Sciatic nerve (tissue), 2 donors: Measurements from ENCODE around the gene PTPN2. TPM values are rescaled to one million over a fixed set of nuclear protein-coding genes. Genes with fewer than 3 reads are reported as not detected.
"Not testable (repeated sequence)": the region's sequence is repeated elsewhere in the genome, so short reads cannot be mapped to it uniquely, and the experiment has no call there.

Experiments
- ATAC-seq: fragments of 200-7000 bp; cut with Tn5 transposase; one replicate; pipeline ENCODE4 v1.9.1; 2020; ENCODE audit warnings: mild to moderate bottlenecking, moderate library complexity
- DNase-seq: peaks from one replicate; pipeline ENCODE4 v3.0.0-alpha.2; 2020; ENCODE audit warnings: low spot score
- intact Hi-C: fragments of 100-400 bp; cut with DNase I; formaldehyde crosslinking; loops from one replicate; pipeline ENCODE4 v1.14.2; 2022
- total RNA-seq: library from RNA; stranded (reverse); fragmentation: NEBNext Ultra II Directional; extraction: Animal tissue kit (Norgen Biotek cat#: 25700); gene quantifications from one replicate; pipeline ENCODE4 v1.2.1, GENCODE V29; 2021
- donor health status: DM: no; HTN: no; CAD: no.
- donor health status: DM: no; HTN: no; CAD: no.

Gene PTPN2
- total RNA-seq, 1 donor from 2014 or later, result 44.0 TPM

- DNase-seq, result no peak
- intact Hi-C loops, result no loop called here
- no peak for ATAC-seq
Measured at GRCh38 chr18:12765126-12765525, 118.9 kb downstream of the PTPN2 start.

- intact Hi-C loops, ATAC-seq, DNase-seq: not testable (repeated sequence)
Measured at GRCh38 chr18:12758566-12758965, 125.5 kb downstream of the PTPN2 start.

GRCh38 chr18:12756619-12757239 is 127.3 kb downstream of the PTPN2 start:
- ATAC-seq, DNase-seq, intact Hi-C loops: not testable (repeated sequence)

- DNase-seq, ATAC-seq, intact Hi-C loops: not testable (repeated sequence)
Measured at GRCh38 chr18:12755606-12756005, 128.4 kb downstream of the PTPN2 start.

GRCh38 chr18:12754511-12754910 is 129.5 kb downstream of the PTPN2 start:
- intact Hi-C loops, result no loop called here
- no peak for DNase-seq
- ATAC-seq, result no peak

- ATAC-seq (no peak), DNase-seq (peak; percentile 31)
- intact Hi-C loops, result no loop called here
Measured at GRCh38 chr18:12751891-12752290, 132.1 kb downstream of the PTPN2 start.

- ATAC-seq (no peak), DNase-seq (peak; percentile 8)
- intact Hi-C loops, result no loop called here
Measured at GRCh38 chr18:12751503-12751884, 132.5 kb downstream of the PTPN2 start.

GRCh38 chr18:12750715-12751502 is 133.1 kb downstream of the PTPN2 start:
- DNase-seq (peak; percentile 51), ATAC-seq (no peak)
- intact Hi-C loops, result no loop called here

- intact Hi-C loops, result no loop called here
- DNase-seq (peak; percentile 9), ATAC-seq (no peak)
Measured at GRCh38 chr18:12750076-12750714, 133.8 kb downstream of the PTPN2 start.

GRCh38 chr18:12749121-12749520 is 134.9 kb downstream of the PTPN2 start:
- ATAC-seq, result no peak
- DNase-seq, result no peak
- intact Hi-C loops, result no loop called here

GRCh38 chr18:12748671-12749070 is 135.4 kb downstream of the PTPN2 start:
- intact Hi-C loops, result no loop called here
- ATAC-seq (no peak), DNase-seq (no peak)

GRCh38 chr18:12747530-12748315 is 136.3 kb downstream of the PTPN2 start:
- ATAC-seq (no peak), DNase-seq (no peak)
- intact Hi-C loops, result no loop called here

- no peak for ATAC-seq
Measured at GRCh38 chr18:12745095-12745795, 138.8 kb downstream of the PTPN2 start.

GRCh38 chr18:12744103-12744502 is 139.9 kb downstream of the PTPN2 start:
- intact Hi-C loops, result no loop called here
- ATAC-seq, result no peak

More at GRCh38 chr18:12745095-12745795, 138.8 kb downstream of the PTPN2 start:
- DNase-seq, result no peak
- intact Hi-C loops, result no loop called here

GRCh38 chr18:12742453-12742852 is 141.6 kb downstream of the PTPN2 start:
- no peak for ATAC-seq

More at GRCh38 chr18:12744103-12744502, 139.9 kb downstream of the PTPN2 start:
- no peak for DNase-seq

More at GRCh38 chr18:12742453-12742852, 141.6 kb downstream of the PTPN2 start:
- intact Hi-C loops, result no loop called here
- DNase-seq, result no peak
